Fibroblast of lung (primary cell): ENCODE results near the gene MAN2B2. TPM values are rescaled to one million over a fixed set of nuclear protein-coding genes. Genes with fewer than 3 reads are reported as not detected.
"Not testable (repeated sequence)": the region's sequence is repeated elsewhere in the genome, so short reads cannot be mapped to it uniquely, and the experiment has no call there.

Source experiments
- DNase-seq, 2 donors: peaks; one replicate each; pipeline versions ENCODE4 v3.0.0 to v3.0.0-alpha.2; 2010; ENCODE audit warnings: low read depth in 2 of 2
- H2AFZ ChIP-seq: 2 replicates; pipeline ENCODE4 v1.5.1; 2012; ENCODE audit warnings: low read length, control low read depth, inconsistent platforms
- H3K27ac ChIP-seq: 2 replicates; pipeline ENCODE4 v1.5.1; 2011; ENCODE audit warnings: low read length, control low read depth; ENCODE audit not compliant: insufficient read depth
- H3K27me3 ChIP-seq: 2 replicates; pipeline ENCODE4 v1.5.1; 2011; ENCODE audit warnings: mild to moderate bottlenecking, low read length; ENCODE audit not compliant: control insufficient read depth, insufficient read depth
- H3K36me3 ChIP-seq: 2 replicates; pipeline ENCODE4 v1.5.1; 2011; ENCODE audit warnings: low read length; ENCODE audit not compliant: control insufficient read depth, insufficient read depth
- H3K4me1 ChIP-seq: 2 replicates; pipeline ENCODE4 v1.5.1; 2011; ENCODE audit warnings: low read length; ENCODE audit not compliant: control insufficient read depth, insufficient read depth; ENCODE audit errors: extremely low read depth
- H3K4me2 ChIP-seq: 2 replicates; pipeline ENCODE4 v1.5.1; 2011; ENCODE audit warnings: low read length, control low read depth; ENCODE audit not compliant: insufficient read depth; ENCODE audit errors: extremely low read depth
- H3K4me3 ChIP-seq, 4 experiments: fragments of 200-600 bp in 1 of 4; sonication (generic) in 1 of 4; replicated peaks in 1 of 4; 2 replicates each; pipeline ENCODE4 v1.5.1; 2011 to 2016; ENCODE audit warnings: low read length in 4 of 4, low read depth in 3 of 4, mild to moderate bottlenecking in 3 of 4, control low read depth in 2 of 4, inconsistent platforms in 1 of 4, mixed read lengths in 1 of 4; ENCODE audit not compliant: insufficient read depth in 1 of 4; ENCODE audit errors: control extremely low read depth in 1 of 4
- H3K79me2 ChIP-seq: 2 replicates; pipeline ENCODE4 v1.5.1; 2012; ENCODE audit warnings: mild to moderate bottlenecking, low read length, inconsistent platforms; ENCODE audit not compliant: control insufficient read depth, insufficient read depth
- H3K9ac ChIP-seq: 2 replicates; pipeline ENCODE4 v1.5.1; 2011; ENCODE audit warnings: mild to moderate bottlenecking, low read length, control low read depth; ENCODE audit not compliant: insufficient read depth
- H3K9me3 ChIP-seq: 2 replicates; pipeline ENCODE4 v1.5.1; 2012; ENCODE audit warnings: low read depth, low read length; ENCODE audit not compliant: control insufficient read depth, insufficient read depth
- H4K20me1 ChIP-seq: 2 replicates; pipeline ENCODE4 v1.5.1; 2011; ENCODE audit warnings: low read length; ENCODE audit not compliant: control insufficient read depth, insufficient read depth; ENCODE audit errors: extremely low read depth
- CTCF ChIP-seq, 2 donors: IDR thresholded peaks in 1 of 2; conservative IDR thresholded peaks in 1 of 2; 1 replicate in 1 of 2; 2 replicates in 1 of 2; pipeline ENCODE4 v1.5.1; 2011 to 2012; ENCODE audit warnings: low read length in 2 of 2, control low read depth in 1 of 2, inconsistent platforms in 1 of 2, low read depth in 1 of 2, mild to moderate bottlenecking in 1 of 2
- EZH2 ChIP-seq: IDR thresholded peaks from 2 replicates; pipeline ENCODE4 v1.5.1; 2012; ENCODE audit warnings: low read length, control low read depth, mild to moderate bottlenecking; ENCODE audit errors: missing control alignments
- polyA plus RNA-seq, 2 donors: library from polyadenylated mRNA; depleted of rRNA in 1 of 2; stranded (reverse) in 1 of 2; unstranded in 1 of 2; fragments of >200 nt; gene quantifications; 2 replicates each; pipeline ENCODE4 v1.2.1, GENCODE V29; 2011 to 2012; ENCODE audit warnings: missing spikeins in 1 of 2
- total RNA-seq: library from RNA; depleted of rRNA; stranded (reverse); fragments of >200 nt; gene quantifications from 2 replicates; pipeline ENCODE4 v1.2.1, GENCODE V29; 2014

MAN2B2 gene
- total and polyA plus RNA-seq, 2 donors (not counting 1 experiment from before 2014, with no cell fraction given) = 19.0 to 27.2 TPM

DNA sequence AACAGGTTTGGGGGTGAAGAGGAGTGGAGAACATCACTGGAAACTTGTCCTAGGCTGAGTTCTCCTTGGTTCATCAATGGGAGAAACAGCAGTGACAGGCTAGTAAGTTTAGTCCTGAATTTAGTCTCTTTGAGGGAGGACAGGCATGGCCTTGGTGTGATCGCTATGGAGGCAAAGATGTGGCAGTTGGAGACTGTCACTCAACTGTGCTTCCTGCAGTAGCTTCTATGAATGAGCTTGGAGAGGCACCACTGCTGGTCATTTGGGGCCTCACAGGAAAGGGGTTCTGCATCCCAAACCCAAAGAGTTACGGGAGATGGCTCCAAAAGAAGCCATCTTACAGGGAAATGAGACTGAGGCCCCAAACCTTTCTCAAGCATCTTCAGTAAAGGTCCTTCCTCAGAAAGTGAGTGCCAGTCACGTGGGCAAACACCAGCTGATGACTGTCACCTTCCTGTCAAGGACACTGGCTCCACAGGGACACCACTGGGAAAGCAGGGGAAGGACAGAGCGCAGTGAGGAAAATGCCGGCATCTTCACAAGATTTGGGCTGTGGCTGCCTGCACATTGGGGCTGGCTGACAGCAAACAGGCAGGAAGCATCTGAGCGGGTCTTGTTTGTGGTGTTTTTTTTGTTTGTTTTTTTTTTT, 72.7 kb downstream of the MAN2B2 start:
- no peaks in the 10 kb centered on the region for H4K20me1 ChIP-seq
- peaks cover 9% of the 10 kb centered on the region for H3K79me2 ChIP-seq
- H3K4me1 ChIP-seq = no peaks in the 10 kb centered on the region
- H3K36me3 ChIP-seq = peaks cover 1% of the 10 kb centered on the region
- no peak overlapping the region for H3K4me2 ChIP-seq
- no peak overlapping the region for H3K27ac ChIP-seq
- H3K9ac ChIP-seq = no peak overlapping the region
- no peak overlapping the region for H3K4me3 ChIP-seq
- DNase-seq = no peak
- no peak for TF ChIP-seq CTCF (conservative IDR thresholded peaks at IDR 0.05 in 1 of 2, IDR thresholded peaks at IDR 0.05 in 1 of 2; ENCODE audit: low read depth in 1 of 2, low read length in 2 of 2)
- no peak for TF ChIP-seq EZH2
- no peaks in the 10 kb centered on the region for H3K27me3 ChIP-seq
- no peaks in the 10 kb centered on the region for H3K9me3 ChIP-seq
- no peak overlapping the region for H2AFZ ChIP-seq

DNA sequence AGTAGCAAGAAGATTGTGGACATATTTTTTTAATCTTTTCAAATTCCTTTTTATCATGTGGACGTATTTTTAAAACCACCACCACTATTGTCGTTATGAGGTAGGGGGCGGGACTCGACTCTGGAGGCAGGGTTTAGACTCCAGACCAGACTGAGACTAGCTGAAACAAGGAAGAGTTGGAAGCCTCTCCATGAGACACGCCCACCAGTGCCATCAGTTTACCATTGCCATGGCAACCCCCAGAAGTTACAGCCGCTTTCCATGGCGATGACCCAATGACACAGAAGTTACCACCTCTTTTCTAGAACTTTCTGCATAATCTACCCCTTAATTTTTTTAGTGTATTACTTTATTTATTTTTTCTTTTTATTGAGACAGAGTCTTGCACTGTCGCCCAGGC, 74.2 kb downstream of the MAN2B2 start:
- Histone ChIP-seq H3K36me3 (no peaks in the 10 kb centered on the region), H3K9me3 (no peaks in the 10 kb centered on the region), H2AFZ (no peak overlapping the region), H3K9ac (no peak overlapping the region), H3K4me3 (no peak overlapping the region), H3K27me3 (no peaks in the 10 kb centered on the region), H4K20me1 (no peaks in the 10 kb centered on the region), H3K27ac (no peak overlapping the region), H3K4me2 (no peak overlapping the region), H3K79me2 (no peaks in the 10 kb centered on the region), H3K4me1 (no peaks in the 10 kb centered on the region)
- TF ChIP-seq CTCF (conservative IDR thresholded peaks at IDR 0.05 in 1 of 2, IDR thresholded peaks at IDR 0.05 in 1 of 2; ENCODE audit: low read depth in 1 of 2, low read length in 2 of 2) (no peak), EZH2 (no peak)
- DNase-seq = no peak

- not testable (repeated sequence) for H2AFZ ChIP-seq, H3K36me3 ChIP-seq, H3K4me2 ChIP-seq, H3K27ac ChIP-seq, H4K20me1 ChIP-seq, DNase-seq, H3K4me3 ChIP-seq, H3K9ac ChIP-seq, H3K79me2 ChIP-seq, H3K9me3 ChIP-seq, H3K4me1 ChIP-seq, H3K27me3 ChIP-seq
These were observed 79.2 kb downstream of the MAN2B2 start for GRCh38 chr4:6654211-6654610.

GRCh38 chr4:6655291-6655690, 80.3 kb downstream of the MAN2B2 start:
- H3K9ac ChIP-seq, H3K27me3 ChIP-seq, H3K9me3 ChIP-seq, H4K20me1 ChIP-seq, DNase-seq, H3K4me3 ChIP-seq, H3K36me3 ChIP-seq, H3K79me2 ChIP-seq, H3K4me1 ChIP-seq, H3K4me2 ChIP-seq, H3K27ac ChIP-seq, H2AFZ ChIP-seq: not testable (repeated sequence)
